Ectodermal cell (in vitro differentiated cells): ENCODE measurements around the gene MTIF3.

ENCODE experiments used
- H3K27ac ChIP-seq: 2 replicates; pipeline ENCODE4 v1.7.0; 2013; ENCODE audit warnings: mild to moderate bottlenecking, low read depth, low read length; ENCODE audit not compliant: insufficient read depth, poor library complexity, severe bottlenecking
- H3K27me3 ChIP-seq: 2 replicates; pipeline ENCODE4 v1.7.0; 2013; ENCODE audit warnings: mild to moderate bottlenecking, low read length; ENCODE audit not compliant: insufficient read depth, control insufficient read depth, poor library complexity, severe bottlenecking
- H3K36me3 ChIP-seq: one replicate; pipeline ENCODE4 v1.7.0; 2013; ENCODE audit warnings: low read length; ENCODE audit not compliant: control insufficient read depth, insufficient read depth
- H3K4me1 ChIP-seq: one replicate; pipeline ENCODE4 v1.7.0; 2013; ENCODE audit warnings: low read length; ENCODE audit not compliant: control insufficient read depth, insufficient read depth
- H3K4me3 ChIP-seq: 2 replicates; pipeline ENCODE4 v1.7.0; 2013; ENCODE audit warnings: low read depth, low read length, control low read depth; ENCODE audit not compliant: insufficient read depth
- H3K9me3 ChIP-seq: 2 replicates; pipeline ENCODE4 v1.7.0; 2013; ENCODE audit warnings: mild to moderate bottlenecking, low read length, moderate library complexity; ENCODE audit not compliant: control insufficient read depth
- WGBS, 2 experiments: methylation state at CpG; one replicate each; pipeline ENCODE4 v1.1.7; 2013; ENCODE audit warnings: missing lambda C conversion rate in 2 of 2; 5-methylcytosine and 5-hydroxymethylcytosine counted together

Gene MTIF3

DNA sequence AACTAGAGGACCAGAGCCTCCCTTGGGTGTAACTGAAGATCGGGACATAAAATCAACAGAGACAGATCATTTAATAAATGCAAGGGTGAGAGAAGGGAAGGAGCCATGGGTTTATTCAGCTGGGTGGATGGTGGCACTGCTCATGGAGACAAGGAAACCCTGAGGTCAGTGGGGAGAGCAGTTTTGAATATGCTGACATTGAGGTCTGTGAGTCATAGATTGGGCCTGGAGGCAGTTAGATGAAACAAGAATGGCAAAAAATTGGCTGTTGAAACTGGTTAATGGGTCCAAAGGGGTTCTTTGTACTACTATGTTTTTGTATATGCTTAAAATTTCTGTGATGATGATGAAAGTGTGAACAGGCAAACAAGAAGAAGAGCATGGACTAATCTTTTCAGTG is 31.0 kb downstream of the MTIF3 start:
- H3K36me3 ChIP-seq: no peaks in the 10 kb centered on the region
- H3K9me3 ChIP-seq: no peaks in the 10 kb centered on the region
- WGBS, 2 experiments: 92 to 95% methylated on average over 1 of the region's 1 CpG
- peaks cover 12% of the 10 kb centered on the region for H3K27me3 ChIP-seq
- H3K4me1 ChIP-seq: no peaks in the 10 kb centered on the region
- no peak overlapping the region for H3K27ac ChIP-seq
- H3K4me3 ChIP-seq: no peak overlapping the region

DNA sequence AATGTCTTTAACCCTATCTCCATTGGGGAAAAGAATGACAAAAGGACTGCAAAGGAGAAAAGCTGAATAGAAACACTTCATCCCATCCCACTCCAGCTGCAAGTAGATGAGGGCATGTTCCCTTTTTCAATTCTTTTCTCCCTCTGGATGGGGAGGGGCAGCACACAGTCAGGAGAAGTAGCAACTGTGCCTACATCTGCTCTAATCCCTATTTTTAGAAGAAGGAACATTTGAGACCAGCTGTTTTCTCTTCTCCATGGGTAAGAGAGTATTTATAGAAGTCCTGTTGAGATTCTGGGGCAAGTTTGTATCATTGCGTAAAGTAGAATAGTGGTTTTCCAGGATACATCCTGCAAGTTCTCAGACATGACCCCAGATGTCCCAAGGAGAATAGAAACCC is 35.2 kb downstream of the MTIF3 start:
- Histone ChIP-seq H3K27me3 (no peaks in the 10 kb centered on the region), H3K9me3 (no peaks in the 10 kb centered on the region), H3K27ac (no peak overlapping the region), H3K4me3 (no peak overlapping the region), H3K4me1 (no peaks in the 10 kb centered on the region), H3K36me3 (no peaks in the 10 kb centered on the region)
- 71 to 93% methylated on average over 1 of the region's 1 CpG for WGBS, 2 experiments

DNA sequence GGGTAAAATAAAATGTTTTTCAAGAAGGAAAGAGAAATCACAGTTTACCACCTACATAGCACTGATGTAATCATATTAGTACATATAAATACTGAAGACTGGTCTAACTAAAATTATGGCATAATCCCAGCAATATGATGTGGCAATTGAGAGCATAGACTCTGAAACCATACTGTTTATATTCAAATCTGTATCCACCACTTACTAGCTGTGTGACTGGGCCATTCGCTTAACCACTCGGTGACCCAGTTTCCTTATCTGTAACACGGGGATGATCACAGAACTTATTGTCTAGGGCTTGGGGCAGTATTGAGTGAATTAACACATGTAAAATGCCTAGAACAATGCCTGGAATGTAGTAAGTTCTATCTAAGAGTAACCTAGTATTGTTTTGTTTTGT is 39.0 kb downstream of the MTIF3 start:
- H3K4me3 ChIP-seq: no peak overlapping the region
- no peaks in the 10 kb centered on the region for H3K36me3 ChIP-seq
- H3K4me1 ChIP-seq: no peaks in the 10 kb centered on the region
- no peaks in the 10 kb centered on the region for H3K9me3 ChIP-seq
- 82 to 89% methylated on average over 3 of the region's 3 CpGs for WGBS, 2 experiments
- no peak overlapping the region for H3K27ac ChIP-seq
- H3K27me3 ChIP-seq: no peaks in the 10 kb centered on the region

DNA sequence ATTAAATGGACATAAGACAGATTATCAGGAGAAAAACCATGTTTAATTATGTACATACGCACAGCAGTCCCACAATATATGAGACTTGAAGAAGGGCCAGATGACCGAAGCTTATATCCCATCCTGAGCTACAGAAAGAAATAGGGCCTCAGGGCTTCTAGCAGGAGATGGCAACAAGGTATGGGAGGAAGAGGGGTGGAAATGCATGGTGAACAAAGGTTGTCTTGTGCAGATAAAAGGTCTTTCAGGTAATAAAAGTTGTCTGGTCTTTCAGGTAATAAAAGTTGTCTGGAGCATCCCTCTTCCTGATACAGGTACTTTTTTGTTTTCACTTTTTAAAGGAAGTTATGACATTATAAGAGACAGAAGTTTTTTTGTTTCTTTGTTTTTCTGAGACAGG is 41.4 kb downstream of the MTIF3 start:
- no peak overlapping the region for H3K4me3 ChIP-seq
- H3K36me3 ChIP-seq: no peaks in the 10 kb centered on the region
- no peak overlapping the region for H3K27ac ChIP-seq
- H3K4me1 ChIP-seq: no peaks in the 10 kb centered on the region
- no peaks in the 10 kb centered on the region for H3K27me3 ChIP-seq
- 95 to 96% methylated on average over 2 of the region's 2 CpGs for WGBS, 2 experiments
- H3K9me3 ChIP-seq: no peaks in the 10 kb centered on the region

DNA sequence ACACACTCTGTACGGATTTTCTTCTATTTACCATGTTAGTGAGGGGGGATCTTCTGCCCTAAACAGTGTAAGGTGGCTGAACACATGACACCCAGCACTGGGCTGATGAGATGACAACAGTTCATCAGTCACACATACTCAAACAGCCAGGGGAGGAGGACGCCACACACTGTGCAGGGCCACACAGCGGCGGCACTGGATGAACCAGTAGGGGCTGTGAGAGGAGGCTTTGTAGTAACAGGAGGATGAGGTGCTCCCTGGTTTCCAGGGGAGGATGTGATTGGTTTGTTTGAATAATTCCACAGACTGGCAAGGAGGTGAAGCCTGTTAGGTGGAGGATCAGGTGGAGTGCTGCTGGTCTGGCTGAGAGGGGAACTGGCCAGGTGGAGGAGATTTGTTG is 42.3 kb downstream of the MTIF3 start:
- 85 to 90% methylated on average over 4 of the region's 4 CpGs for WGBS, 2 experiments

DNA sequence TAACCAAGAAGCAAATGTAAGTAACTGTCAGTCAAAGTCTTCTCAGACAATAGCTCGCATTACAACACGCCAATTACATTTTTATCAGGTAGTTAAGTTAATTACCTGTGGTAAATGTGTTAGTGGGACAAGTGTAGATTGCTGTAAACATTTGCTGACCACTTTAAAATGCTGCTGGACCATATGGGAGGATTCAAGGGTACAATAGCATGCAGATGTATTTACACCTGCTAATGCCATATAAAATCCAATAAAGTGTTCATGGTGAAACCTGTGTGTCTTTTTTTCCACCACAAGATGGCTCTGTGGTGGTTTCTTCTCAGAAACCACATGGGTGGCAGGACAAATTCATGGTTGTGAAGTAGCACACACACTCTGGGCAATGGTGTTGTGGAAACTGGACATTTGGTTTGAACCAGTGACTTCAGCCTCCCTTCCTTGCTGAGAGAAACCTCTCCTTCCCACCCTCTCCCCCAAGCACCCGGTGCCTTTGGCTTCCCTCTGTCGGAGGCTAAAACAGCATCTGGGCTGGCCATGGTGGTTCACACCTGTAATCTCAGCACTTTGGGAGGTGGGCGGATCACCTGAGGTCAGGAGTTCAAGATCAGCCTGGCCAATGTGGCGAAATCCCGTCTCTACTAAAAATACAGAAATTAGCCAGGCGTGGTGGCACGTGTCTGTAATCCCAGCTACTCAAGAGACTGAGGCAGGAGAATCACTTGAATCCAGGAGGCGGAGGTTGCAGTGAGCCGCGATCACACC is 44.0 kb downstream of the MTIF3 start:
- WGBS, 2 experiments: 90 to 91% methylated on average over 12 of the region's 12 CpGs

More for the DNA sequence above, 42.3 kb downstream of the MTIF3 start:
- no peaks in the 10 kb centered on the region for H3K9me3 ChIP-seq
- no peaks in the 10 kb centered on the region for H3K27me3 ChIP-seq
- no peak overlapping the region for H3K27ac ChIP-seq
- no peaks in the 10 kb centered on the region for H3K36me3 ChIP-seq
- H3K4me1 ChIP-seq: peaks cover 9% of the 10 kb centered on the region
- H3K4me3 ChIP-seq: no peak overlapping the region

DNA sequence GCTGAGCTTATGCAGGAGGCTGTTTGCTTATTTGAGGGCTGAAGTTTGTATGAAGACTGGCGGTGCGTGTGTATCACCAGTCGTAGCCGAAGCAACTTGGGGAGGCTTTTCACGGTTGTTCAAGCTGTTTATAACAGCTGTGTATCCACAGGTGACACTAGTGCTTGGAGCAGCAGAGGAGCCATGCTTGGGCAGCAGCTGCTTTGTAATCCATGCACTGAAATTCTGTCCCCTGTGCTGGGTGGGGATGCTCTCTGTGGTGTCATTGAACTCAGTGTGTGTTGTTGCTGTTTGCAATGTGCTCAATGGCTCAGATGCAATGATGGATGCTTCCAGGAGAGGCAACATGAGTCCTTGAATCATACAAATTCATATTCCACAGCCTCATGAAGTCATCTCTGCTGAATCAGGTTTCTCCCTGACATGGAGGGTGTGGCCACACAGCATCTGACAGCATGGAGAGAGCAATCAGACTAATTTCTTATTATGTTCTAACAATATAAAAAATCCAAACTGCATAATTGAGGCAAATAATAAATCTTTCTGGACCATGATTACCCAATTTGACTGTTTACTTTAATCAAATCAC is 44.7 kb downstream of the MTIF3 start:
- no peaks in the 10 kb centered on the region for H3K36me3 ChIP-seq
- WGBS, 2 experiments: 95 to 98% methylated on average over 5 of the region's 5 CpGs
- H3K27ac ChIP-seq: no peak overlapping the region
- H3K4me3 ChIP-seq: no peak overlapping the region
- no peaks in the 10 kb centered on the region for H3K9me3 ChIP-seq
- no peaks in the 10 kb centered on the region for H3K27me3 ChIP-seq
- H3K4me1 ChIP-seq: peaks cover 13% of the 10 kb centered on the region

More for the DNA sequence above, 44.0 kb downstream of the MTIF3 start:
- H3K36me3 ChIP-seq: no peaks in the 10 kb centered on the region
- H3K4me3 ChIP-seq: no peak overlapping the region
- no peaks in the 10 kb centered on the region for H3K9me3 ChIP-seq
- H3K4me1 ChIP-seq: peaks cover 13% of the 10 kb centered on the region
- H3K27ac ChIP-seq: no peak overlapping the region
- H3K27me3 ChIP-seq: no peaks in the 10 kb centered on the region

DNA sequence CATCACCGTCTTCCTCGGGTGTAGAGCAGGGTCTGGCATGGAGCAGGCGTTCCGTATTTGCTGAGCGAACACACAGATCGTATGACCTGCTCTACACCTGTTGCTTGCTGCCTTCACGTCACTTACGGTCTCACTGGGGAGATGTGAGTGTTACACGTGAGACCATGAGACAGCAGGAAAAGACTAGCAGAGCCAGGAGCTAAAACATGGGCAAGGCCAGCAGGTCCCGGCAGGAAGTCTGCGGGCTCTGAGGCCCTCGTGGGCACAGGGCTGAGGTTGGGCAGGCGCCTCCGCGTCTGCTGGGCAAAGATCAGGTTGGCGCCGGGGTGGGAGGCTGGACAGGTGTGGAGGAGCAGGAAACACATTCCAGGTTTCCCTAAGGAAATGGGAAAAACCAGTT is 45.7 kb downstream of the MTIF3 start:
- Histone ChIP-seq H3K36me3 (no peaks in the 10 kb centered on the region), H3K4me1 (peaks cover 13% of the 10 kb centered on the region), H3K27me3 (no peaks in the 10 kb centered on the region), H3K27ac (no peak overlapping the region), H3K9me3 (no peaks in the 10 kb centered on the region), H3K4me3 (no peak overlapping the region)
- WGBS, 2 experiments: 96 to 97% methylated on average over 17 of the region's 17 CpGs

DNA sequence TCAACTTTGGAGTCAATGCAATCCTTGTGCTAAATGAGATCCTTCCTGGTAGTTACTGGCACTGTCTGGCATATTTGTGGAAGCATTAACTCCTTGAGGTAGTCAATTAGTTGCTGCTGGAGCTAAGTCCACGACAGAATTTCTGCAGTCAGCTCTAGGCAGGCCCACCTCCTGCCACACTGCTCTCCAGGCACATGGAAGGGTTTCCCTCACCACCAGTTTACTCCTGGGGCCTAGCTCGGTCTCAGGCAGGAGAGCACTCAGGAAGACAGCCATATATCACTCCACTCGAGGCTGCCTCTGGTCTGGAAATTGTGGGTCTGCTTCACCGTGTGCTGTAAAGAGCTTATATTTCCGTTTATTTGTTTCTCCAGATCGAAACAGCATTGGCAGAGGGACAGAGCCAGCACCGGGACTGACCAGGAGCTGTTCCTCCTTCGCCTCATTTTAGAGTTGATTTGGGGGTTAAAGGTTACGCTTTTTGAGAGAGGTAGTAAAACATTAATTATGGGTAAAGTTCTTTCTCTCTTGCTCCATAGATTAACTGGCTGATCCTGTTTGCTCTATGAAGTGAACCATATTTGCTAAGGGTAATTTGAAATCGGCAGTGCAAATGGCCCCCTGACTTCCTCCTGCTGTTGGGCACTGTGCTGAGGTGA is 46.5 kb downstream of the MTIF3 start:
- H3K9me3 ChIP-seq: no peaks in the 10 kb centered on the region
- H3K27ac ChIP-seq: peak overlapping the region; percentile 20
- H3K36me3 ChIP-seq: no peaks in the 10 kb centered on the region
- no peak overlapping the region for H3K4me3 ChIP-seq
- peaks cover 13% of the 10 kb centered on the region for H3K4me1 ChIP-seq
- H3K27me3 ChIP-seq: no peaks in the 10 kb centered on the region
- WGBS, 2 experiments: 85 to 87% methylated on average over 10 of the region's 10 CpGs

DNA sequence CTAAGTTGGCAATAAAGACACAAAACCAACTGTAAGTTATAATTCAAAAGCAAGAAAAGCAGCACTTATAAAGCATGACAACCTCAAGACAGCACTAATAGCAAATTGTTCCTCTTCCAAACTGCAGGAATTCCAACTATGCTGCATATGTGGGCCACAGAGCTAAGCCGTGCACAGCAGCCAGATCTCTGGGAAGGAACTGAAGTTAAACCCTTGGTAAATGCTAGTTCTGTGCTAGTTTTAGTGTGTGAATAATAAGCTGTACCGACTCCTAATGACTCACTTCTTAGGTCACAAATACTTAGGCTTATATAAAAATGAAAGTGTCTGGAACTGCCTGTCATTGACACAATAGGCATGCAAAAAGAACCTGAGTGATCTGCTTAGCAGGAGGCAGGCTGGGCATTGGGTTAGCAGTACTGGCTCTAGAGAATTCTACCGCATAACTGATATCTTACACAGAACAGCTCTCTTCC is 47.1 kb downstream of the MTIF3 start:
- peaks cover 13% of the 10 kb centered on the region for H3K4me1 ChIP-seq
- H3K27ac ChIP-seq: peak overlapping the region; percentile 18
- WGBS, 2 experiments: 62% methylated on average over 3 of the region's 3 CpGs
- H3K4me3 ChIP-seq: no peak overlapping the region
- H3K36me3 ChIP-seq: no peaks in the 10 kb centered on the region
- H3K27me3 ChIP-seq: no peaks in the 10 kb centered on the region
- no peaks in the 10 kb centered on the region for H3K9me3 ChIP-seq
